HEK293T (cell line): ENCODE measurements around the gene CYP2F1.

Source experiments
- BHLHE40 ChIP-seq: fragments of 450-650 bp; IDR thresholded peaks from 2 replicates; pipeline ENCODE4 v1.6.1; 2016; ENCODE audit warnings: mild to moderate bottlenecking, moderate library complexity, borderline replicate concordance
- CTBP1 ChIP-seq: fragments of 450-650 bp; IDR thresholded peaks from 2 replicates; pipeline ENCODE4 v1.6.1; 2016; ENCODE audit warnings: borderline replicate concordance
- FOXA1 ChIP-seq: fragments of 450-650 bp; IDR thresholded peaks from 2 replicates; pipeline ENCODE4 v1.6.1; 2016; ENCODE audit warnings: mild to moderate bottlenecking
- FOXK2 ChIP-seq: fragments of 450-650 bp; IDR thresholded peaks from 2 replicates; pipeline ENCODE4 v1.6.1; 2016; ENCODE audit warnings: mild to moderate bottlenecking
- FOXM1 ChIP-seq: fragments of 450-650 bp; IDR thresholded peaks from 2 replicates; pipeline ENCODE4 v1.6.1; 2017; ENCODE audit warnings: mild to moderate bottlenecking, borderline replicate concordance
- HDGF ChIP-seq: fragments of 450-650 bp; IDR thresholded peaks from 2 replicates; pipeline ENCODE4 v1.6.1; 2017; ENCODE audit warnings: antibody characterized with exemption, borderline replicate concordance
- L3MBTL2 ChIP-seq: fragments of 450-650 bp; conservative IDR thresholded peaks from 2 replicates; pipeline ENCODE4 v1.6.1; 2016; ENCODE audit warnings: mild to moderate bottlenecking
- LEF1 ChIP-seq: fragments of 450-650 bp; IDR thresholded peaks from 2 replicates; pipeline ENCODE4 v1.6.1; 2017; ENCODE audit warnings: mild to moderate bottlenecking, borderline replicate concordance
- NFRKB ChIP-seq: fragments of 450-650 bp; IDR thresholded peaks from 2 replicates; pipeline ENCODE4 v1.6.1; 2016; ENCODE audit warnings: mild to moderate bottlenecking, moderate library complexity
- SP1 ChIP-seq: fragments of 450-650 bp; IDR thresholded peaks from 2 replicates; pipeline ENCODE4 v1.6.1; 2017
- SUZ12 ChIP-seq: fragments of 450-650 bp; IDR thresholded peaks from 2 replicates; pipeline ENCODE4 v1.6.1; 2016; ENCODE audit warnings: mild to moderate bottlenecking

DNA sequence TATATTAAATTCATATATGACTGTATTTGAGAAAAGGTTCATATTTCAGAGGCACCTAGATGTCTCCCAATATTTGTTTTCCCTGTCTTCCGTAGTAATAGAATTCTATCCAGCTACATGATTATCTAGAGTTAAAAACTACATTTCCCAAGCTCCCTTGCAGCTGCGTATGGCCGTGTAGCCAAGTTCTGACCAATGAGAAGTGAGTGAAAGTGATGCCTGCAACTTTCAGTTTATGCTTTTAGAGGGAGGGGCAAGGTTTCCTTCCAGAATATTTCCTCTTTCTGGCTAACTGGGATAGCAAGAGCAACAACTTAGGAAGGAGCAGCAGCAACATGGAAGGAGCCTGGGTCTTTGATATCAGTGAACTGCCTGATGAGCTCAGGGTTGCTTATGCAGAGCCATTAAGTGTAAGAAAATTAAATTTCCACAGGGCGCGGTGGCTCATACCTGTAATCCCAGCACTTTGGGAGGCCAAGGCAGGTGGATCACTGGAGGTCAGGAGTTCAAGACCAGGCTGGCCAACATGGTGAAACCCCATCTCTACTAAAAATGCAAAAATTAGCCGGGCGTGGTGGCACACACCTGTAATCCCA, 49.2 kb upstream of the CYP2F1 start:
- no peak for TF ChIP-seq SP1
- no peak for TF ChIP-seq BHLHE40
- TF ChIP-seq FOXK2 = no peak
- TF ChIP-seq FOXM1 = no peak
- TF ChIP-seq NFRKB = no peak
- no peak for TF ChIP-seq CTBP1
- TF ChIP-seq SUZ12 = no peak
- no peak for TF ChIP-seq FOXA1
- no peak for TF ChIP-seq LEF1
- TF ChIP-seq L3MBTL2 = no peak
- no peak for TF ChIP-seq HDGF
